ENCODE results near the gene CEP131. TPM values are rescaled to one million over a fixed set of nuclear protein-coding genes. Genes with fewer than 3 reads are reported as not detected.

The CEP131 gene
- total RNA-seq, 1 donor from 2014 or later, result 26.8 TPM

- no peaks in the 10 kb centered on the region for H3K27me3 Mint-ChIP-seq
- no peaks in the 10 kb centered on the region for H3K9me3 Mint-ChIP-seq
- no peak overlapping the region for H3K4me3 Mint-ChIP-seq
- no peak for DNase-seq (ENCODE audit: extremely low spot score, unreplicated experiment)
- no peaks in the 10 kb centered on the region for H3K4me1 Mint-ChIP-seq (ENCODE audit: unreplicated experiment)
- no peaks in the 10 kb centered on the region for H3K36me3 Mint-ChIP-seq
- no peak for TF ChIP-seq CTCF (conservative IDR thresholded peaks at IDR 0.05)
- H3K27ac Mint-ChIP-seq, result no peak overlapping the region
These were observed 31.1 kb downstream of the CEP131 start for GRCh38 chr17:81191646-81192045.

DNA sequence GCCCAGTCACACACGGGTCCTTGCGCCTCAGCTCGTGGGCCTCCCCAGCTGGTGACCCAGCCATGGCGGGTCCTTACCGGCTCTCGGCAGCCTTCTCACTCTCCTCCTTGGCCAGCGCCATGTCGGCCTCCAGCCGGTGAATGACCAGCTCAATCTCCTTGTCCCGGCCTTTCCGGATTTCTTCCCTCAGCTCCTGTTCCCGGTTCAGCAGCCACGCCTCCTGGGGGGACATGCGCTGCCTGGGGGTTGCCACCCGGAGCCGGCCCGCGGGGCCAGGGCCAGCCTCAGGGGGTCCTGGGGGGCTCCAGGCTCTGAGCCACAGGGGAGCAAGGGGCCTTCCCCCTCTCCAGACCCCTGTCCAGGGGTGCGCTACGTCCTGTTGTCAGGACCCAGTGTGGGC, 31.6 kb downstream of the CEP131 start:
- no peaks in the 10 kb centered on the region for H3K9me3 Mint-ChIP-seq
- DNase-seq (ENCODE audit: extremely low spot score, unreplicated experiment), result no peak
- TF ChIP-seq CTCF (conservative IDR thresholded peaks at IDR 0.05), result no peak
- H3K36me3 Mint-ChIP-seq, result no peaks in the 10 kb centered on the region
- H3K4me3 Mint-ChIP-seq, result no peak overlapping the region
- H3K27me3 Mint-ChIP-seq, result no peaks in the 10 kb centered on the region
- H3K27ac Mint-ChIP-seq, result no peak overlapping the region
- no peaks in the 10 kb centered on the region for H3K4me1 Mint-ChIP-seq (ENCODE audit: unreplicated experiment)

- Mint-ChIP-seq H3K4me3 (no peak overlapping the region), H3K4me1 (ENCODE audit: unreplicated experiment) (no peaks in the 10 kb centered on the region), H3K27me3 (no peaks in the 10 kb centered on the region), H3K36me3 (no peaks in the 10 kb centered on the region), H3K9me3 (no peaks in the 10 kb centered on the region), H3K27ac (no peak overlapping the region)
- no peak for DNase-seq (ENCODE audit: extremely low spot score, unreplicated experiment)
- TF ChIP-seq CTCF (conservative IDR thresholded peaks at IDR 0.05), result no peak
These were observed 32.2 kb downstream of the CEP131 start for GRCh38 chr17:81190591-81190990.

GRCh38 chr17:81189670-81190530, 32.9 kb downstream of the CEP131 start:
- DNase-seq (ENCODE audit: extremely low spot score, unreplicated experiment), result no peak
- Mint-ChIP-seq H3K36me3 (no peaks in the 10 kb centered on the region), H3K4me1 (ENCODE audit: unreplicated experiment) (no peaks in the 10 kb centered on the region), H3K27me3 (no peaks in the 10 kb centered on the region), H3K27ac (no peak overlapping the region), H3K9me3 (no peaks in the 10 kb centered on the region), H3K4me3 (no peak overlapping the region)
- peak; percentile 36 for TF ChIP-seq CTCF (conservative IDR thresholded peaks at IDR 0.05)

DNA sequence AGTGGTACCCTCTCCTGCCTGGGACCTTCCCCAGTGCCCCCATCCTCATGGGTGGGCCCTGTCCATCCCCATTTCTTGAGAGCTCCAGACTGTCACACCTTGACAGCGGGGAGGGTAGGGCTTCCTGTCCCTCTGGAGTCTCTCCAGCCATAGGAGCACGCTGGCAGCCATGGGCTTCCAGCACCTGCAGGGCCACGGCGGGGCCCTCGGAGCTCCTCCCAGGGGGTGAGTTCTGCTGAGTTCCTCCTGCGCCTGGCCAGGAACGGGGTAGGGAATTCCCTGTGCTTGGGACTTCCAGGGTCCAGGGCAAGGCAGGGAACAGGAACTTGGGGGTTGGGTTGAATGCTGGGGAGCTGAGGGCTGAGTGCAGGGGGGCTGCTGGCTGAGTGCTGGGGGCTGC, 33.7 kb downstream of the CEP131 start:
- Mint-ChIP-seq H3K4me3 (no peak overlapping the region), H3K27me3 (no peaks in the 10 kb centered on the region), H3K4me1 (ENCODE audit: unreplicated experiment) (no peaks in the 10 kb centered on the region), H3K9me3 (no peaks in the 10 kb centered on the region), H3K27ac (no peak overlapping the region), H3K36me3 (no peaks in the 10 kb centered on the region)
- no peak for DNase-seq (ENCODE audit: extremely low spot score, unreplicated experiment)
- TF ChIP-seq CTCF (conservative IDR thresholded peaks at IDR 0.05), result no peak

Measured in type B pancreatic cell (in vitro differentiated cells).